HG02763 (cell line): ENCODE measurements around the gene CHD6.

Source experiments
- ATAC-seq: cut with Tn5 transposase; IDR thresholded peaks from one replicate; pipeline ENCODE4 v1.9.1; 2021; ENCODE audit warnings: mild to moderate bottlenecking, moderate library complexity; ENCODE audit not compliant: unreplicated experiment

CHD6 gene

DNA sequence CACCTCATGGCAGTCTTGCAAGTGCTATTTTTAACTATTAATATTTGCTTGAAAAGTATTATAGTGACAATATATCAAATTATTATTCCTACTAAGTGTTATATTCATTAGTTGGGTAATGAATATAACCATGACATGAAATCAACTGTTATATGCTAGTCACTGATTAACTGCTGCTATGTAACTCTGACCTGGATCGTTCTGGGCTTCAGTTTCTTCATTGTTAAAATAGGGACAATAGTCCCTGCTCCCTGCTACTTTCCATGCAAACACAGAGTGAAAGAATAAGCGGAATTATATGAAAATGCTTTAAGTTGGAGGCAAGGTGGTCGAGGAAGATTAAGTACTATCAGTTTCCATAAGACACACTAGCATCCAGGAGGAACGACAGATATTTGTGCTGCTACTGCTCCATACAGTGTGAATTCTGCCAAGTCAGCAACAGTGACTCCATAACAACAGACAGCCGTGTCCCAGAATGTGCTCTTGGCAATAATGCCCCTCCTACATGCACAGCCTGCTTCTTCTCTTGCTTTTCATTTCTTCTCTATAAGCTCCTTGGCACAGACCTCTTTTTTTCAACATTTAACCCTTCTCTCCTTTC, 107.2 kb downstream of the CHD6 start:
- ATAC-seq, result no peak

DNA sequence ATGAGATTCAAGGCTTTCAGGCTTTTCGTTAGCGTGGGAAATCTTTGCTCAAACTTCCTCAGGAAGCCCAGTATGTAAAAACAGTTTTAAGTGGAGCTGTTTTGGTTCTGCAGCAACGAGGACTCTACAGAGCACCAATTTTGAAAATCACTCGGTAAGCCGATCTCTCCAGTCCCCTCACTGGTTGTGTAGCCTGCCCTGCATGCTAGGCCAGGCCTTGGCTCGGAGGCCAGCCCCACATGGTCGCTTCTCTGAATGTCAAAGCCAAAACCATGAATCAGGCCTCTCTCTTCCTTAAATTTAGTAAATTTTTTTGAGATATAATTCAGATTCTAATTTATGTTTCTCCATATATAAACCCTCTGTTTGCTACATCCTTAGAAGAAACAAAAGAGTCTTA, 108.0 kb downstream of the CHD6 start:
- no peak for ATAC-seq

DNA sequence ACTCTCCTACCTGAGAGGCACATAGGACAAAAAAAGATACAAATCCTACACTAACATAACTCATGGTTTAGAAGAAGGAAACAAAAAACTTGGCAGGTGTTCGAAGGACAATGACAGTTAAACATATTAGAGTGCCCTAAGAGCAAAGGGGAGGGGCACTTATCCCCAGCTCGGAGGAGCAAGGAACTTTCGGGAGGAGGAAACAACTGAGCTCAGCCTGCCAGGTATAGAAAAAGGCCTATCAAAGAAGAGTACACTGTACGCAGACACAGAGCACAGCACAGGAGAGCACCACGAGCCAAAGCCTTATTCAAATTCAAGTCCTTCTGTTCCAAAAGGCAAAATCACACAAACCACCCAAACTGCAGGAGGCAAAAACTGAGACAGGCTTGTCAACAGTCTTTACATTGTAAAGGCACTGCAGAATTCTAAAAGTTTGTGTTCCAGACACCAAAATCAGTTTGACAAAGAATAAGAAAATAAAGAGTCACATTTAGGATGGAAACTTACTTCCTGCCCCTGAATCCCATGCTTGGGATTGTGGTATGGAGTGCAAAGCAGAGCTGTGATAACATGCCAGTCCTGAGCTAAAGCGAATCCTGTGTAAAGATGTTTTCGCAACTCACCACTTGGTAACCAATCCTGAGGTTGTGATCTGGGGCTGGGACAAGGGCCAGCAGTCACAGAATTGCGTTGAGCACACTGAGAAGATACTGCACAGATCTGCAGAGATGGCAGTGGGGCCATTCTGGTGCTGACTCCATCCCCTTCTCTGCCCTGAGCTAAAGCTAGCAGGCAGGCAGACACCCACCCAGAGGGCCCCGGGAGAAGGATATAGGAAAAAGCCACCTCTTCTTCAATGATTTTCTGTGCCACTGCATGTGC, 108.6 kb downstream of the CHD6 start:
- ATAC-seq, result no peak

DNA sequence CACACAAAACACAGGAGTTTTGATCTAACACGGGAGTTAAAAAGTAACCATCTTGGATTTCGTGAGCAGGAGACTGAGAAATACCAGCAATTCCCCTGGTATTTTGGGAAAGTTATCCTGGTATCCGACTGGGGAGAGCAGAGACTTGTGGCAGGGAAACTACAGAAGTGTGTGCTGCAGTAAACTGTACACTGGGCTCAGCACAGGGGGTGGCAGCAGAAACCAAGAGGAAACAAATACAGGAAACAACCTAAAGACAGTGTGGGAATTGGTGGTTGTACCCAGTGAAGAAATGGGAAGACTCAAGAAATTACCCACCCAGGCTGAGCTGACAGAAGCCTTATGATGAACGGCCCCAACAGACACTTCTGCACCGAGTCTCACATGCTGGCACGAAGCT, 109.8 kb downstream of the CHD6 start:
- no peak for ATAC-seq

DNA sequence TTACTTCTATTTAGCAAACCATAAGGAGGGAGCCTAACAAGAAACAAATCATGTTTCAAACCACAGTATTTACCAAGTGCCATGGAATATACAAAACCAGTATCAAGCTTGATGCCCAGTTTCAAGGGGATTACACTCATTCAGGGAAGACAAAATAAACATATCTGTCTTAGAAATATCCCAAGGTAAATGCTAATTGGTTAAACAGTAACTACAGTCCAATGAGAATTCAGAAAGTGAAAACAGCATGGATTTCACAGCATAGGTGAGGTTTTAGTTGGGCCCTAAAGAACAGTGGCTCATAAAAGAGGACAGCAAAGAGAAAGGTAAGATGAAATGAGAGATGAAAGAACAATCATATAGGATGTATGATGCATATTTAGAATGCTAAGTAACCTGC, 110.3 kb downstream of the CHD6 start:
- ATAC-seq, result no peak

DNA sequence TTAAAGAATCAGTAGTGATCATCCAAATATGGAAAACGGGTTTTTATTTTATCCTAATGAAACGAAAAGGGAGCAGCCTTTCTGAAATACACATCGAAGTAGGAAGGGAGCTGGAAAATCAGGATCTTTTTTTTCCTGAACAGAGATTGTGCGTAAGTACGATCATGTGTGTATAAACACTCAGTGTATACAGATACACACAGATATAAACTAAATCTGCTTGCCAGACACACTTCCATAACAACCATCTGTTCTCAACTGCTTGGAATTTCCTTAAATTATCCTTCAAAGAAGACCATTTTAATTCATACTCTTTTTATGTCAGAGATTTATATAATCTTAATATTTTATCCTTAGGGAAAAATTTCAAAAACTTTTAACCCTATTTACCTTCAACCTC, 110.7 kb downstream of the CHD6 start:
- ATAC-seq, result no peak

DNA sequence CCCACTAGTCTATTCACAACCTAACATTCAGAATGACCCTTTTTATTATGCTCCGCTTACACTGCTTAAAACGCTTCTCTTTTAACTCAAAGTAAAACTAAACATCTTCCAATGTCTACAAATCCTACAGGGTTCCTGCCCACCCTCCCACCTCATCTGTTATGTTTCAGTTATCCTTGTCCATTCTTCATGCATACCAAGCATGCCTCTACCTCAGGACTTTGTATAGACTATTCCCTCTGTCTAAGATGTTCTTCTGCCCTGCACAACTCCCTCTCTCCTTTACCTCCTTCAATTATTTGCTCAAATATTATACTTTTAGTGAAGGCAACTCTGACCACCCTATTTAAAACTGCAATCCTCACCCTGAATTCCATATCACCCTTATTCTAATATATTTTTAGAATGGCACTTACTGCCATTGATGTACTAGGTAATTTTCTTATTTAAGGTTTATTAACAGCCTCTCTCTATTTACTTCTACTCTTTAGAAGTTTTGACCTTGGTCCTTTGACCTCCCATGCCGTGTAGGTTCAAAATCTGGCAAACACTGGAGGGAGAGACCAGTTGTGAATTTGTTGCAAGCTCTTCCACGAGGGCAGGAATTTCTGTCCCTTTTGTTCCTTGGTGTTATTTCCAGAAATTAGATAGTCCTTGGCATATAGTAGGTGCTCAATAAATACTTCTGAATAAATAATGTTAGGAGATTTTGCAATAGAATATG, 111.8 kb downstream of the CHD6 start:
- no peak for ATAC-seq

DNA sequence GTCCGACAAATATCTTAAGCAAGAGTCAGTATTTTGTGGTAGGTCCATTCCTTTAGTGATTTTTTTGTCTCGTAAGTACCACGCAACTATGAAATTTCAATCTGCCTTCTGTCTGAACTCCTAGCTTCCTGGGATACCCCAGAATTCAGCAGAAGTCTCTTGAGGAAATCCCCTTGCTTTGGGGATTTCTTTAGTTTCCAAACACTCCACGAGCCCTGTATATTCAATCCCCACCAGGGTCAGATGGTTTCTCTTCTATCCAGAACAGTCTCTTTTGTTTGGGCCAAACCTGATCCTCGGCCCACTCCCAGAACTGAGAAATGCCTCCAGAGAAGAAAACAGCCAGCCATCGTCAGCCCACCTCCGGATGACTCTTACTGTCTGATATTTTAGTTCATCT, 113.0 kb downstream of the CHD6 start:
- ATAC-seq, result no peak

DNA sequence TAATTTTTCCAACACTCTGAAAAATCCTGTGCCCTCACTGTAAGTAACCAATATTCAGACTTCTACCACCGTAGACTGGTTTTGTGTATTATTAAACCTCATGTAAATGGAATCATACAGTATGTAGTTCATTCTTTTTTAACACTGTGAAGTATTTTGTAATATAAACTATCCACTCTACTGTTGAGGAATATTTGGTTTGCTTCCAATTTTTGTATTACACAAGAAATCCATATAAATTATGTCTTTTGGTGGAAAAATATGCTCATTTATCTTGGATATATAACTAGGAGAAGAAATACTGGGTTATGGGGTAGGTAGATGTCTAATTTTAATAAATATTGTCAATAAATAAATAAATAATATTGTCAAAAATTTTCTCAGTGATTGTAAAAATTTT, 116.8 kb downstream of the CHD6 start:
- no peak for ATAC-seq

DNA sequence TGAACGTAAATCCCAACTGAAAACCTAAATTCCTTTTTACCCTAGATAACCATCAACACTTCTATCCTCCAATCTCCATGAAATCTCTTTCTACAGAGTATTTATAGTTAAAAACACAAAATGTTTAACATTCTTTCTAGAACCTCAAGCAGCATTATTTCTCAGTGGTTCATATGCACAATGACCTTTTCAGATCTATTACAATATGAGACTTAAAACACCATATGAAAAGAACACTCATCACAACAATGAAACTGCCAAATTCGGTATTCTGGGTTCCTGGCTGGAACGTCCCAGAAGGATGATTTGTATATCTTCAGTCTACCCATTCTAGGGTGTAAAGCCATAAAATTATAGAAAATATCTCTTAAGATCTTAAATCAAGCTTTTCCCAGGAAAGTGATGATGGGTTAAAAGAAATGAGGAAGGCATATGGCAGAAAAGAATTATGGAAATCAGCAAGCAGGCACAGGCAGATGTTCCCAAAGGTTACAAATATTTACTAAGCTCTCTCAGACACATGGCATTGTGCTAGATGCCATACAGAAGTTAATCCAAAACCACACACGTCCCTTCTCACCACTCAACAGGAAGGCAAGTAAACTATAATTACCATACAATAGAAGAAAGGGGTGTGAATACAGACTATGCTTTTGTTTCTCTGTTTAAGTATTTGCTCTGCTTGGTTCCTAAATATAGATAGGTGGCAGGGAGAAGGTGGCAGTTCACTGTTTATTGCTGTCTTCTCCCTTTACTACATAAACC, 118.0 kb downstream of the CHD6 start:
- no peak for ATAC-seq

DNA sequence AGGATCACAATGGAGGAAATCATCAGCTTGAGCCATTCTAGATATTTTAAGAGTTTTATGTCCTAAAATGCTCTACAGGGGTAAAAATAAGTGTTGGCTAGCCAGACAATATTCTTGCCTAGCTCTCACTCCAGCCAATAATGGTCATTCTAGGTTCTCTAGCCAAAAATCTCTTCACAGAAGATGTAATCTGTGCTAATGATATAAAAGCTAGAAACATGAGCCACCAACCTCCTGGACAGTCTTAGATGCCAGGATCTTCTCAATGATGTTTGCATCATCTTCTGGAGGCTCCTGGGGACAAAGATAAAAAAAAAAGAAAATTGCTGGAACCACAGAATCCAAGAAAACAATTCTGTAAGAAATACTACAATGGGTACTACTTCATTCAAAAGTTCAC, 119.1 kb downstream of the CHD6 start:
- no peak for ATAC-seq

DNA sequence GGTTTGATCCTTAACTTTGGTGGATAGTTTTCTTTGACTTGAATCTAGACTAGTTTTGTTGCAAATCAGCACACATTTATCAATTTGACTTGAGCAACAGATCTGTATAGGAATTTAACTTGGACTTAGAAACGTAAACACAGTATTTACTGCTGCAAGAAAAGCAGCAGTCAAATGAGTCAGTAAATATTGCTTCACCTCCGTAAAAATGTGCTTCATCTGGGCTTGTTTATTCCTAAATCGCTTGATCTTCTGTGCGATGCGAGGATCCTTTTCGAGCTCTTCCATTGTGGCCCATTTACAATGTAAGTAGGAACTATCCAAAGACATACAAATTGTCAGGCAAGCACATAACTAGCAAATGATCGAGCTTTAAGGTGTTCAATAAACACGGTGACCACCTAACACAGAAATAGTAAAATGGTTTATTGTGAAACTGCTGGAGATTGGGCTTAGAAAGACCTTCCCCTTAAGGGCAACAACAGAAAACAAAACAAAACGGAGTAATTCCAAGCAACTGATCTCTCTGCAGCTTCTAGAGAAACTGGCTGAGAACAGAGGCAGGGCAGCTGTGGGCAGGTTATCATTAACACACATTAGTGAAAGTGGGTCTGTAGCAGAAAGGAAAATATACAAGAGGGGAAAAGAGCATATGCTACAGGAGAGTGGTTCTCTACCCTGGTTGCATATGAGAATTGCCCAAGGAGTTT, 120.8 kb downstream of the CHD6 start:
- no peak for ATAC-seq

DNA sequence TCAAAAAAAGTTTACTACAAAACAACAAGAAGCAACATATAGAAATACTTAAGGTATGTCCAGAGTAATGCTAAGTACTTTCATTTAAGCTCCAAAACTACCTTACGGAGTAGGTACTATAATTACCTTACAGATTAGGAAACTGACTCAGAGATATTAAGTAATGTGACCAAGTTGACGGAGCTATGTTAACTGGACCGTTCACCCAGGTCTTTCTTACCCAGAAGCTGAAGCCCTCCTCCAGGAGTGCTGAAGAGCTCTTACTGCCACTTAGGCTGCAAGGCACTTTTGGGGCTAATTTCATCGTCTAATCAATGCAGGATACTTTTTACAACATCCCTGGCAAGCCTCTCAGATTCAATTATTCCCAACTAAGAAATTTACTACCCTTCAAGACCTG, 123.7 kb downstream of the CHD6 start:
- ATAC-seq, result no peak

DNA sequence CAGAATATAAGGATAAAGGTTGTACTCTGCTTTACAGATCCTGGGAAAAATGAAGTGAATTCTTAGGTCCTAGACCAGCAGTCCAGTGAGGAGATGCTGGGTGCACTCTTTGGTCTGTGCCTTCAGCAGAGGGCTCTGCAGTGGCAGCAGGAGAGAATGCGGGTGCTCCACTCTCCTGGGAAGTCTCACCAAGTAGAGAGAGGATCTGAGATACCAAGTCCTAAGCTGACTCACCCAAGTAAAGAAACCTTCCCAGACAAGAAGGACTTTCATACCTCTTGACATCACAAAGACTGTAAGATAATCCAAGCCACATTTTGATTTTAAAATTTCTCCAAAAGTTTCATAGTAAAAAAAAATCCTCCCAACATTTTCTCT, 134.6 kb downstream of the CHD6 start:
- ATAC-seq, result no peak

DNA sequence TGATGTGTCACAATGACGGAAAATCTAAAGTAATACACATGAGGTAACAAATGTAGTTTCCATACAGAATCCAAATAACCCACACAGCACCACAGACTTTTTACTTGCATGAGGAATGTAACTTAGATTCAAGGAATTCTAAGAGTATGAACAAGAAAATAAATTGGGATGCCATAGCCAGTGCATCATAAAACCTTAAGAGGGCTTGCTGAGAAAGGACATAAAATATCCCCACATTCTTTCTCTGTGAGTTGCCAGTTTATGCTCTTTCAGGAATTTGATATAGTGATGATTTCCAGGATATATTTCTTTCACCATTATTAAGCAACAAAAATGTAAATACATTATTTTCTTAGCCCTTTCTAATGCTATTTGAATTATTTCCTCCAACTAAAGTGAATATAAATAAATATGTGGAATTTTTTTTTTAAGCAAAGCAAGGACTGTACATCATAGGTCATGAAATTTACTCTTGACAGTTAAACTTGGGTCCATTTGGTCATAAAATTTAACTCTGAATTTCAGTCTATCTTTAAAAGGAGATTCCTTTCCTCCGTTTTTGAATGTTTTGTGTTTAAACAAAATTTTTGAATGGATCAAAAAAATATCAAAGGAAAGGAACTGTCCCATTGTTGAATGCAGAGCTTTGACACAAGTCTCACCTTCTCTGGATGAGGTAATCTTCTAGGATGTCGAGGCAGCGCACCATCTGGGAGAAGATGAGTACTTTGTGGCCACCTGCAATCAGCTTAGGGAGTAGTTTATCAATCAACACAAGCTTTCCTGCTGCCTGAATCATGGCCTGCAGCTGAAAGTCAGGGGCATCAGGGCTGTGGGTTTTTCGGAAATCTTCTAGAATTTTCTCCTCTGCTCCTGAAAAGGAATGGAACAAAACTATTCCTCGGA, 135.3 kb downstream of the CHD6 start:
- ATAC-seq, result no peak

DNA sequence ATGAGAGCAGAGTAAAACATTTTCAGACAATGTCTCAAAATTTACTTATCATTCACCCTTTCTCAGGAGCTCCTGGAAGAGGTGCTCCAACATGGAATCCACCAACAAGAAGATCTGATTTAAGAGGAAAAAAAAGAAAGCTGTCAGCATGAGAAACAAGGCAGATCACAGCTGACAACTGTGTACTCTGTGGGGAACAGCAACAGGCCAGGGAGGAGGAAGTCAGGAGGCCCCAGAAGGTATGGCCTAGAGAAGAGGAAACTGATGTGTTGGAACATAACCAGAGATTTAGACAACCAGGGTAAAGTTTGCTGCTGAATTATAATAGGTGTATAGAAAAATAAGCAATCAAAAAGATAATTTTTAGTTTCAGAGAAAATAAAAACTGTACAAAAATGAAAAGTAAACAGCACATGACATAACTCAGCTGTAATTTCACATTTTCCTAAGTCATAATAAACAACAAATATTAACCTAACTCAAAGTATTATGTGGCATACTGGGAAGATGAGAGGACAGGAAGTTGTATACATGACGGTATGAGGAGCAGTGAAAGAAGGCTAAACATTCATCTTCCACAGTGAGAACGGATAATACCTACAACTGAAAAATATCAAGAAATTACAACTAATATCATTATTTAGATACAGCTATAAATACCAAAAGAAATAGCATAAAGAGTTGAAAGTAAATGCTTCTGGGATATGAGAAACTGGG, 138.0 kb downstream of the CHD6 start:
- no peak for ATAC-seq

DNA sequence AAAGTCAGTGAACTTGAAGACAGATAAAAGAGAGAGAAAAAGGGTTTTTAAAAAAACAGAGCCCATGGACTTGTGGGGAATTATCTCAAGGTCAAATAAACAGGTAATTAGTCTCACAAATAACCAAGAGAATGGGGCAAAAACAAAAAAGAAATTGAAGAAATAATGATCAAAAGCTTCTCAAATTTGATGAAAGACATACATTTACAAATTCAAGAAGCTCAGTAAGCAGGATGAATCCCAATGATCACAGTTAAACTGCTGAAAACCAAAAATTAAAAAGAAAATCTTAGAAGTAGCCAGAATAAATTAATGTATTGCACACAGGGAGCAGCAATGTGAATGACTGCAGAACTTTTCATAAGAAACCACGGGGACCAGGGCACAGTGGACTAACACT, 139.1 kb downstream of the CHD6 start:
- no peak for ATAC-seq

DNA sequence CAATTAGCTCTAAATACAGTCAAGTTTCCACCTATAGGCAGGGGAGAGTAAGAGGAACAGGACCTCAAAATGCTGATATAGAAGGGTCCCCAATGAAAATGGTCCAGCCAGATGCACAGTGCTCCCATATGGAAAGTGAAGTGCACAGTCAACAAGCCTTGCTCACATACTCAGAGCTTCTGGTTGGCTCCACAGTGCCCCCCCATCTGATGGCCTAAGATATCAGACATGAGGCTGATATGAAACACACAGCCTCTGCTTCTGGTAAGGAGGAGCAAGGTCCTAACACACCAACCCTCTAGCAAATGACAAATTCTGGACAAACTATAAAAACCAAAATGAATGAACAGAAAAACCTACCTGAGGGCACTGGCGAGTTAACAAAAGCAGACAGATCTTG, 140.2 kb downstream of the CHD6 start:
- no peak for ATAC-seq

DNA sequence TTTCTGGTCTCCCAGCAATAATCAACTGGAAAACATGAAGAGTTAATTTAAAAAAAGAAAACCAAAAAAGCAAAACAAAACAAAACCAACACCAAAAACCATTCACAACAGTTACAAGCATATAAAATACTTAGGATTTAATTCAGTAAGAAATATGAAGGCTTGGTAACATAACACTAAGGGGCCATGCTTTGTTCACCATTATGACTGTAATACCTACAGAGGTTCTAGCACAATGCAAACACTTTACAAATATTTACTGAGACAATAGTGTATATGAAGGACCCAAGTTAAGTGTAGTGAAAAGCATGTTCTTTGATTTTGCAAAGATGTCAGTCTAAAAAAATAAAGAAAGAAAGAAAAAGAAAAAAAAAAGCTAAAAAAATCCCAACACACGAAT, 141.7 kb downstream of the CHD6 start:
- no peak for ATAC-seq
